Keratinocyte (primary cell): ENCODE results near the gene GRIK2.

Experiments used
- EZH2 ChIP-seq: IDR thresholded peaks from one replicate; pipeline ENCODE4 v1.6.1; 2012; ENCODE audit warnings: inconsistent platforms, mild to moderate bottlenecking, low read length, moderate library complexity
- TF ChIP-seq, protein P1 (sequence below), 3 experiments: IDR thresholded peaks in 1 of 3; conservative IDR thresholded peaks in 1 of 3; optimal IDR thresholded peaks in 1 of 3; 2 replicates in 2 of 3; 3 replicates in 1 of 3; pipeline versions ENCODE3 to v1.5.1; 2011; ENCODE audit warnings: low read length in 3 of 3, mild to moderate bottlenecking in 3 of 3, moderate library complexity in 2 of 3, control low read depth in 1 of 3, inconsistent platforms in 1 of 3; ENCODE audit not compliant: insufficient read depth in 2 of 3; ENCODE audit errors: extremely low read depth in 1 of 3

DNA sequence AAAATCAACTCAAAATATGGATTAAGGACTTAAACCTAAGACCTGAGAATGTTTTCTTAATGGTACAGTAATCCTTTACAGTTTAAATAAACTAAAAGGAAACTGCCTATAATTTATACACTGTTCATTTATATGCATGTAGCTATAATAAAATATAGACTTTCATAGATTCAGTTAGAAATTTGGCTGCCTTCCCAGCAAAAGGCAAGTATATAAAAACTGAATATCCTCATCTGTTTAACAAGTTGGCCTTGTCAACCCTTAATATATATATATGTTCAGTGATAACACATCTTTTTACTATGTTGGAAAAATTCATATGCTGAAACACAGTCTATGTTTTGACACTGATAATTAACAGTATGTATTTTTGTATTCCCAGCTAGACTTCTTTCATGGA, 123.1 kb downstream of the GRIK2 start:
- TF ChIP-seq, protein P1, sequence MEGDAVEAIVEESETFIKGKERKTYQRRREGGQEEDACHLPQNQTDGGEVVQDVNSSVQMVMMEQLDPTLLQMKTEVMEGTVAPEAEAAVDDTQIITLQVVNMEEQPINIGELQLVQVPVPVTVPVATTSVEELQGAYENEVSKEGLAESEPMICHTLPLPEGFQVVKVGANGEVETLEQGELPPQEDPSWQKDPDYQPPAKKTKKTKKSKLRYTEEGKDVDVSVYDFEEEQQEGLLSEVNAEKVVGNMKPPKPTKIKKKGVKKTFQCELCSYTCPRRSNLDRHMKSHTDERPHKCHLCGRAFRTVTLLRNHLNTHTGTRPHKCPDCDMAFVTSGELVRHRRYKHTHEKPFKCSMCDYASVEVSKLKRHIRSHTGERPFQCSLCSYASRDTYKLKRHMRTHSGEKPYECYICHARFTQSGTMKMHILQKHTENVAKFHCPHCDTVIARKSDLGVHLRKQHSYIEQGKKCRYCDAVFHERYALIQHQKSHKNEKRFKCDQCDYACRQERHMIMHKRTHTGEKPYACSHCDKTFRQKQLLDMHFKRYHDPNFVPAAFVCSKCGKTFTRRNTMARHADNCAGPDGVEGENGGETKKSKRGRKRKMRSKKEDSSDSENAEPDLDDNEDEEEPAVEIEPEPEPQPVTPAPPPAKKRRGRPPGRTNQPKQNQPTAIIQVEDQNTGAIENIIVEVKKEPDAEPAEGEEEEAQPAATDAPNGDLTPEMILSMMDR (optimal IDR thresholded peaks at IDR 0.05 in 1 of 3, IDR thresholded peaks at IDR 0.05 in 1 of 3, conservative IDR thresholded peaks at IDR 0.05 in 1 of 3; ENCODE audit: extremely low read depth in 1 of 3, insufficient read depth in 2 of 3, low read length in 3 of 3): no peak
- TF ChIP-seq EZH2: no peak
